Caco-2 (cell line): Measurements from ENCODE around the gene USP46. TPM values are rescaled to one million over a fixed set of nuclear protein-coding genes. Genes with fewer than 3 reads are reported as not detected.

Experiments
- BruUV-seq: library from RNA; stranded (reverse); fragments of 400-500 nt; replicated peaks from 2 replicates; lab custom pipeline; 2021; lab: Mats Ljungman, UMichigan
- CTCF ChIA-PET: fragments of 300-600 bp; sonication (Branson Sonifier 250); formaldehyde crosslinking; loops from one replicate; lab custom pipeline; 2022; ENCODE audit warnings: antibody characterized with exemption; lab: Charles Lee
- POLR2A ChIA-PET: fragments of 300-600 bp; sonication (Branson Sonifier 250); formaldehyde crosslinking; loops from one replicate; lab custom pipeline; 2022; ENCODE audit warnings: antibody characterized with exemption; lab: Charles Lee
- DNase-seq, 2 experiments: peaks; one replicate each; pipeline versions ENCODE4 v3.0.0 to v3.0.0-alpha.2; 2020 to 2022
- H3K27me3 ChIP-seq: replicated peaks from 2 replicates; pipeline ENCODE4 v1.6.0; 2011; ENCODE audit warnings: low read length; ENCODE audit not compliant: control insufficient read depth, insufficient read depth
- H3K36me3 ChIP-seq: 2 replicates; pipeline ENCODE4 v1.5.1; 2011; ENCODE audit warnings: low read length; ENCODE audit not compliant: control insufficient read depth, insufficient read depth
- H3K4me1 ChIP-seq: fragments of 250-450 bp; sonication (Bioruptor Pico); 2 replicates; pipeline ENCODE4 v1.5.1; 2020; ENCODE audit warnings: mild to moderate bottlenecking
- H3K4me3 ChIP-seq: 2 replicates; pipeline ENCODE4 v1.5.1; 2011; ENCODE audit warnings: low read depth, mild to moderate bottlenecking, control low read depth, low read length
- H3K9me3 ChIP-seq: fragments of 250-450 bp; sonication (Bioruptor Pico); 2 replicates; pipeline ENCODE4 v1.5.1; 2020; ENCODE audit warnings: mild to moderate bottlenecking, moderate library complexity
- H3K27ac Mint-ChIP-seq: one replicate; pipeline ENCODE4 v1.8.0; 2022; ENCODE audit warnings: mixed read lengths; ENCODE audit not compliant: unreplicated experiment
- H3K27me3 Mint-ChIP-seq: one replicate; pipeline ENCODE4 v1.8.0; 2022; ENCODE audit warnings: mixed read lengths; ENCODE audit not compliant: insufficient read depth, unreplicated experiment
- H3K36me3 Mint-ChIP-seq: one replicate; pipeline ENCODE4 v1.8.0; 2022; ENCODE audit warnings: mild to moderate bottlenecking, mixed read lengths; ENCODE audit not compliant: insufficient read depth, unreplicated experiment
- H3K4me1 Mint-ChIP-seq: one replicate; pipeline ENCODE4 v1.8.0; 2022; ENCODE audit warnings: low read depth, mixed read lengths; ENCODE audit not compliant: unreplicated experiment
- H3K4me3 Mint-ChIP-seq: one replicate; pipeline ENCODE4 v1.8.0; 2022; ENCODE audit warnings: mild to moderate bottlenecking, moderate library complexity, mixed read lengths; ENCODE audit not compliant: unreplicated experiment
- H3K9me3 Mint-ChIP-seq: one replicate; pipeline ENCODE4 v1.8.0; 2022; ENCODE audit warnings: mixed read lengths; ENCODE audit not compliant: unreplicated experiment
- intact Hi-C: fragments of 100-400 bp; cut with micrococcal nuclease; formaldehyde crosslinking; loops from one replicate; pipeline ENCODE4 v1.10.0; 2022; ENCODE audit not compliant: unreplicated experiment
- total RNA-seq: library from RNA; stranded (reverse); gene quantifications from 2 replicates; pipeline ENCODE4 v1.2.3, GENCODE V29; 2022
- TF ChIP-seq, protein P1 (sequence below), 2 experiments: fragments of 200-600 bp in 1 of 2; IDR thresholded peaks; 1 replicate in 1 of 2; 2 replicates in 1 of 2; pipeline versions ENCODE4 v1.5.1 to v1.8.0; 2011 to 2022; ENCODE audit warnings: antibody characterized with exemption in 1 of 2, control low read depth in 1 of 2, inconsistent platforms in 1 of 2, low read depth in 1 of 2, low read length in 1 of 2, mild to moderate bottlenecking in 1 of 2, moderate library complexity in 1 of 2; ENCODE audit not compliant: insufficient read depth in 1 of 2, severe bottlenecking in 1 of 2, unreplicated experiment in 1 of 2

USP46 gene
- total RNA-seq, 1 experiment from 2014 or later: 32.2 TPM

GRCh38 chr4:52576961-52577623 is 82.0 kb downstream of the USP46 start:
- Mint-ChIP-seq H3K27me3 (peaks cover 5% of the 10 kb centered on the region), H3K9me3 (no peaks in the 10 kb centered on the region), H3K4me1 (peaks cover 6% of the 10 kb centered on the region), H3K36me3 (no peaks in the 10 kb centered on the region), H3K4me3 (no peak overlapping the region), H3K27ac (no peak overlapping the region)
- no peaks in the 10 kb centered on the region for H3K4me1 ChIP-seq
- H3K9me3 ChIP-seq: no peaks in the 10 kb centered on the region
- TF ChIP-seq, protein P1, sequence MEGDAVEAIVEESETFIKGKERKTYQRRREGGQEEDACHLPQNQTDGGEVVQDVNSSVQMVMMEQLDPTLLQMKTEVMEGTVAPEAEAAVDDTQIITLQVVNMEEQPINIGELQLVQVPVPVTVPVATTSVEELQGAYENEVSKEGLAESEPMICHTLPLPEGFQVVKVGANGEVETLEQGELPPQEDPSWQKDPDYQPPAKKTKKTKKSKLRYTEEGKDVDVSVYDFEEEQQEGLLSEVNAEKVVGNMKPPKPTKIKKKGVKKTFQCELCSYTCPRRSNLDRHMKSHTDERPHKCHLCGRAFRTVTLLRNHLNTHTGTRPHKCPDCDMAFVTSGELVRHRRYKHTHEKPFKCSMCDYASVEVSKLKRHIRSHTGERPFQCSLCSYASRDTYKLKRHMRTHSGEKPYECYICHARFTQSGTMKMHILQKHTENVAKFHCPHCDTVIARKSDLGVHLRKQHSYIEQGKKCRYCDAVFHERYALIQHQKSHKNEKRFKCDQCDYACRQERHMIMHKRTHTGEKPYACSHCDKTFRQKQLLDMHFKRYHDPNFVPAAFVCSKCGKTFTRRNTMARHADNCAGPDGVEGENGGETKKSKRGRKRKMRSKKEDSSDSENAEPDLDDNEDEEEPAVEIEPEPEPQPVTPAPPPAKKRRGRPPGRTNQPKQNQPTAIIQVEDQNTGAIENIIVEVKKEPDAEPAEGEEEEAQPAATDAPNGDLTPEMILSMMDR (IDR thresholded peaks at IDR 0.05; ENCODE audit: insufficient read depth in 1 of 2, low read depth in 1 of 2, low read length in 1 of 2, severe bottlenecking in 1 of 2, unreplicated experiment in 1 of 2): no peak
- DNase-seq: no peak
- intact Hi-C loops: no loop called here
- no peak overlapping the region for H3K4me3 ChIP-seq
- POLR2A ChIA-PET: no interaction called here
- BruUV-seq: no TSS peak
- no peaks in the 10 kb centered on the region for H3K36me3 ChIP-seq
- CTCF ChIA-PET: no interaction called here
- no peaks in the 10 kb centered on the region for H3K27me3 ChIP-seq

GRCh38 chr4:52576326-52576725 is 82.8 kb downstream of the USP46 start:
- BruUV-seq: no TSS peak
- H3K36me3 ChIP-seq: no peaks in the 10 kb centered on the region
- no peak for DNase-seq
- Mint-ChIP-seq H3K36me3 (no peaks in the 10 kb centered on the region), H3K27ac (no peak overlapping the region), H3K4me3 (no peak overlapping the region), H3K9me3 (no peaks in the 10 kb centered on the region), H3K27me3 (peaks cover 5% of the 10 kb centered on the region), H3K4me1 (peaks cover 6% of the 10 kb centered on the region)
- CTCF ChIA-PET: no interaction called here
- H3K9me3 ChIP-seq: no peaks in the 10 kb centered on the region
- POLR2A ChIA-PET: no interaction called here
- no peaks in the 10 kb centered on the region for H3K4me1 ChIP-seq
- no peaks in the 10 kb centered on the region for H3K27me3 ChIP-seq
- TF ChIP-seq, protein P1 (IDR thresholded peaks at IDR 0.05; ENCODE audit: insufficient read depth in 1 of 2, low read depth in 1 of 2, low read length in 1 of 2, severe bottlenecking in 1 of 2, unreplicated experiment in 1 of 2): no peak
- intact Hi-C loops: no loop called here
- no peak overlapping the region for H3K4me3 ChIP-seq

- Mint-ChIP-seq H3K27ac (no peak overlapping the region), H3K4me1 (peaks cover 6% of the 10 kb centered on the region), H3K27me3 (peaks cover 5% of the 10 kb centered on the region), H3K4me3 (no peak overlapping the region), H3K9me3 (no peaks in the 10 kb centered on the region), H3K36me3 (no peaks in the 10 kb centered on the region)
- Histone ChIP-seq H3K36me3 (no peaks in the 10 kb centered on the region), H3K9me3 (no peaks in the 10 kb centered on the region), H3K27me3 (no peaks in the 10 kb centered on the region), H3K4me3 (no peak overlapping the region), H3K4me1 (no peaks in the 10 kb centered on the region)
- POLR2A ChIA-PET: no interaction called here
- BruUV-seq: no TSS peak
- intact Hi-C loops: no loop called here
- CTCF ChIA-PET: no interaction called here
- DNase-seq: no peak
- TF ChIP-seq, protein P1 (IDR thresholded peaks at IDR 0.05; ENCODE audit: insufficient read depth in 1 of 2, low read depth in 1 of 2, low read length in 1 of 2, severe bottlenecking in 1 of 2, unreplicated experiment in 1 of 2): no peak
These were observed 83.7 kb downstream of the USP46 start for GRCh38 chr4:52575406-52575805.
